HG03280 (cell line): ENCODE data around the gene TMEM255B.
"Not testable (repeated sequence)": the region's sequence is repeated elsewhere in the genome, so short reads cannot be mapped to it uniquely, and the experiment has no call there.

ENCODE experiments used
- ATAC-seq: cut with Tn5 transposase; IDR thresholded peaks from one replicate; pipeline ENCODE4 v1.9.1; 2021; ENCODE audit warnings: mild to moderate bottlenecking, moderate library complexity; ENCODE audit not compliant: unreplicated experiment

Gene TMEM255B

GRCh38 chr13:113748101-113748861, 10.7 kb upstream of the TMEM255B start:
- no peak for ATAC-seq

GRCh38 chr13:113748862-113749451, 10.1 kb upstream of the TMEM255B start:
- no peak for ATAC-seq

- ATAC-seq, result no peak
These were observed 9.5 kb upstream of the TMEM255B start for GRCh38 chr13:113749507-113749906.

- ATAC-seq, result no peak
These were observed 9.1 kb upstream of the TMEM255B start for GRCh38 chr13:113749967-113750366.

- no peak for ATAC-seq
These were observed 8.2 kb upstream of the TMEM255B start for GRCh38 chr13:113750554-113751399.

- no peak for ATAC-seq
These were observed 7.5 kb upstream of the TMEM255B start for GRCh38 chr13:113751491-113751890.

GRCh38 chr13:113752211-113752986, 6.6 kb upstream of the TMEM255B start:
- not testable (repeated sequence) for ATAC-seq

- ATAC-seq, result no peak
These were observed 5.9 kb upstream of the TMEM255B start for GRCh38 chr13:113753171-113753570.

- no peak for ATAC-seq
These were observed 4.8 kb upstream of the TMEM255B start for GRCh38 chr13:113754242-113754641.

- no peak for ATAC-seq
These were observed 4.3 kb upstream of the TMEM255B start for GRCh38 chr13:113754691-113755090.

GRCh38 chr13:113756441-113757097, 2.5 kb upstream of the TMEM255B start:
- no peak for ATAC-seq

- no peak for ATAC-seq
These were observed 605 bp downstream of the TMEM255B start for GRCh38 chr13:113759525-113760137.

GRCh38 chr13:113761136-113761535, 2.1 kb downstream of the TMEM255B start:
- ATAC-seq, result no peak

- no peak for ATAC-seq
These were observed 3.0 kb downstream of the TMEM255B start for GRCh38 chr13:113762075-113762474.

- ATAC-seq, result no peak
These were observed 3.5 kb downstream of the TMEM255B start for GRCh38 chr13:113762538-113762937.

GRCh38 chr13:113763254-113763653, 4.2 kb downstream of the TMEM255B start:
- no peak for ATAC-seq

GRCh38 chr13:113763961-113764792, 5.2 kb downstream of the TMEM255B start:
- no peak for ATAC-seq

- no peak for ATAC-seq
These were observed 6.0 kb downstream of the TMEM255B start for GRCh38 chr13:113764793-113765563.
